ENCODE results near the gene ITGAE. TPM values are rescaled to one million over a fixed set of nuclear protein-coding genes. Genes with fewer than 3 reads are reported as not detected.

ITGAE gene
- total RNA-seq, 1 experiment from 2014 or later: 60.2 TPM

DNA sequence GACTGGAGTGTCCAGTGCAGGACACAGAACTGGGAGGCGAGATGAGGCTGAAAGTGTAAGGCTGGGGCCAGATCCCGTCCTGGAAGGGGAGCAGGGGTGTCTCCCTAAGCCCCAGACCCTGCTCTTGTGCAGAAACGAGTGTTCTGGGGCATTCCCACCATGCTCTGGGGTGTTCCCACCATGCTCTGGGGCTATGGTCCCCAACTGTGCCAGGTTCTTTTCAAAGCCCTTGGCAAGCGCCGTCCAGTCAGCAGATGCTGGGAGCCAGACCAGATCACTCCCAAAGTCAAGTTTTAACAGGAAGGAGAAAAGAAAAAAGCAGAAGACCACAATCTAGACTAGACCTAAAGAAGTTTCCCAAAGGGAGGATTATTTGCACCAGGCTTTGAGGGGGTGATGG, 135.2 kb downstream of the ITGAE start:
- H3K9me3 ChIP-seq (ENCODE audit: low read depth, low read length, poor library complexity, severe bottlenecking): no peaks in the 10 kb centered on the region
- BruUV-seq (replicated peaks): no TSS peak
- intact Hi-C loops (cut with micrococcal nuclease; ENCODE audit: unreplicated experiment): no loop called here
- ChIA-PET POLR2A (ENCODE audit: low non-redundant PET) (no interaction called here), CTCF (no interaction called here)
- no peak overlapping the region for H3K4me3 ChIP-seq (ENCODE audit: low read depth, low read length, poor library complexity, severe bottlenecking)
- no peak for TF ChIP-seq EZH2 (IDR thresholded peaks at IDR 0.05; ENCODE audit: borderline replicate concordance, low read depth, low read length, poor library complexity, severe bottlenecking)
- TF ChIP-seq, protein P1, sequence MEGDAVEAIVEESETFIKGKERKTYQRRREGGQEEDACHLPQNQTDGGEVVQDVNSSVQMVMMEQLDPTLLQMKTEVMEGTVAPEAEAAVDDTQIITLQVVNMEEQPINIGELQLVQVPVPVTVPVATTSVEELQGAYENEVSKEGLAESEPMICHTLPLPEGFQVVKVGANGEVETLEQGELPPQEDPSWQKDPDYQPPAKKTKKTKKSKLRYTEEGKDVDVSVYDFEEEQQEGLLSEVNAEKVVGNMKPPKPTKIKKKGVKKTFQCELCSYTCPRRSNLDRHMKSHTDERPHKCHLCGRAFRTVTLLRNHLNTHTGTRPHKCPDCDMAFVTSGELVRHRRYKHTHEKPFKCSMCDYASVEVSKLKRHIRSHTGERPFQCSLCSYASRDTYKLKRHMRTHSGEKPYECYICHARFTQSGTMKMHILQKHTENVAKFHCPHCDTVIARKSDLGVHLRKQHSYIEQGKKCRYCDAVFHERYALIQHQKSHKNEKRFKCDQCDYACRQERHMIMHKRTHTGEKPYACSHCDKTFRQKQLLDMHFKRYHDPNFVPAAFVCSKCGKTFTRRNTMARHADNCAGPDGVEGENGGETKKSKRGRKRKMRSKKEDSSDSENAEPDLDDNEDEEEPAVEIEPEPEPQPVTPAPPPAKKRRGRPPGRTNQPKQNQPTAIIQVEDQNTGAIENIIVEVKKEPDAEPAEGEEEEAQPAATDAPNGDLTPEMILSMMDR (conservative IDR thresholded peaks at IDR 0.05; ENCODE audit: low read depth, low read length): no peak
- no peak overlapping the region for H3K27ac ChIP-seq (ENCODE audit: low read depth, low read length, poor library complexity, severe bottlenecking)
- DNase-seq (ENCODE audit: low spot score): no peak
- peaks cover 16% of the 10 kb centered on the region for H3K36me3 ChIP-seq (ENCODE audit: insufficient read depth, low read length, poor library complexity, severe bottlenecking)
- no peaks in the 10 kb centered on the region for H3K27me3 ChIP-seq (replicated peaks; ENCODE audit: insufficient read depth, low read depth, low read length, poor library complexity)
- H3K4me1 ChIP-seq (ENCODE audit: insufficient read depth, low read length, poor library complexity, severe bottlenecking): peaks cover 7% of the 10 kb centered on the region

Other genes with a start within 250 kb of the ITGAE start
- 0.13 and 0.24 TPM in 2 replicates for gene TRPV3, start 243.4 kb downstream of the ITGAE start, total RNA-seq (2021)
- gene TRPV1, start 191.8 kb downstream of the ITGAE start, total RNA-seq (2021): 1.0 and 1.9 TPM in 2 replicates
- gene SHPK, start 164.9 kb downstream of the ITGAE start, total RNA-seq (2021): 20.0 and 22.2 TPM in 2 replicates
- gene CTNS, start 164.4 kb downstream of the ITGAE start, total RNA-seq (2021): 12.6 and 14.3 TPM in 2 replicates
- 79.0 and 92.5 TPM in 2 replicates for gene TAX1BP3, start 132.6 kb downstream of the ITGAE start, total RNA-seq (2021)
- gene EMC6, start 132.4 kb downstream of the ITGAE start, total RNA-seq (2021): 68.7 and 70.9 TPM in 2 replicates
- gene P2RX5, start 105.0 kb downstream of the ITGAE start, total RNA-seq (2021): 0.45 and 1.4 TPM in 2 replicates
- gene HASPIN, start 77.3 kb downstream of the ITGAE start, total RNA-seq (2021): 30.1 and 31.4 TPM in 2 replicates
- gene NCBP3, start 45.1 kb upstream of the ITGAE start, total RNA-seq (2021): 59.9 and 68.0 TPM in 2 replicates
- gene CAMKK1, start 91.9 kb upstream of the ITGAE start, total RNA-seq (2021): 6.1 and 8.3 TPM in 2 replicates
- gene P2RX1, start 115.3 kb upstream of the ITGAE start, total RNA-seq (2021): 0.24 and 0.39 TPM in 2 replicates
- 0.17 and 0.79 TPM in 2 replicates for gene ATP2A3, start 163.2 kb upstream of the ITGAE start, total RNA-seq (2021)

Measured in A673 (cell line).